SU-DHL-6 (cell line): ENCODE measurements around the gene MTA2.
"Not testable (repeated sequence)": the region's sequence is repeated elsewhere in the genome, so short reads cannot be mapped to it uniquely, and the experiment has no call there.

Experiments
- H2AFZ ChIP-seq: fragments of 200-600 bp; sonication (generic); 2 replicates; pipeline ENCODE4 v1.6.1; 2014; ENCODE audit warnings: low read depth, mild to moderate bottlenecking, moderate library complexity, mixed read lengths, antibody characterized with exemption, low read length; ENCODE audit not compliant: severe bottlenecking
- H3F3A ChIP-seq: fragments of 200-600 bp; shearing (Covaris generic); 2 replicates; pipeline ENCODE4 v1.6.0; 2016; ENCODE audit warnings: antibody characterized with exemption, mild to moderate bottlenecking; ENCODE audit not compliant: insufficient read depth
- H3K27ac ChIP-seq: fragments of 200-600 bp; sonication (generic); 2 replicates; pipeline ENCODE4 v1.5.1; 2016; ENCODE audit warnings: low read depth, mild to moderate bottlenecking, low read length, moderate library complexity, mixed read lengths
- H3K27me3 ChIP-seq: fragments of 200-600 bp; sonication (generic), shearing (Covaris generic); 2 replicates; pipeline ENCODE4 v1.6.0; 2014; ENCODE audit warnings: mild to moderate bottlenecking, low read length
- H3K36me3 ChIP-seq: fragments of 200-600 bp; sonication (generic); 2 replicates; pipeline ENCODE4 v1.6.1; 2014; ENCODE audit warnings: mild to moderate bottlenecking, low read length, mixed read lengths
- H3K4me2 ChIP-seq: fragments of 300-600, 200-600 bp; shearing (Covaris generic), sonication (generic); 2 replicates; pipeline ENCODE4 v1.6.0; 2014; ENCODE audit warnings: low read length, low read depth, mild to moderate bottlenecking; ENCODE audit not compliant: poor library complexity, severe bottlenecking
- H3K4me3 ChIP-seq: fragments of 200-600 bp; sonication (generic); 2 replicates; pipeline ENCODE4 v1.5.1; 2014; ENCODE audit warnings: antibody characterized with exemption, low read length, mild to moderate bottlenecking, mixed read lengths; ENCODE audit not compliant: insufficient read depth, poor library complexity, severe bottlenecking
- H3K79me2 ChIP-seq: fragments of 200-600 bp; sonication (generic); 2 replicates; pipeline ENCODE4 v1.6.1; 2014; ENCODE audit warnings: mild to moderate bottlenecking, low read length, moderate library complexity; ENCODE audit not compliant: insufficient read depth
- H3K9ac ChIP-seq: fragments of 200-600 bp; sonication (generic); 2 replicates; pipeline ENCODE4 v1.7.0; 2014; ENCODE audit warnings: mild to moderate bottlenecking, low read length
- H3K9me2 ChIP-seq: fragments of 200-600 bp; sonication (generic); replicated peaks from 2 replicates; pipeline ENCODE4 v1.6.1; 2014; ENCODE audit warnings: low read length; ENCODE audit not compliant: insufficient read depth
- H3K9me3 ChIP-seq: fragments of 200-600 bp; sonication (generic); 2 replicates; pipeline ENCODE4 v1.6.1; 2014; ENCODE audit warnings: low read length, mixed read lengths; ENCODE audit not compliant: insufficient read depth
- H4K20me1 ChIP-seq: fragments of 200-600 bp; sonication (generic); 2 replicates; pipeline ENCODE4 v1.6.1; 2014; ENCODE audit warnings: low read depth, mild to moderate bottlenecking, antibody characterized with exemption, low read length, moderate library complexity, mixed read lengths
- EZH2phosphoT487 ChIP-seq: fragments of 200-600 bp; sonication (generic), shearing (Covaris generic); conservative IDR thresholded peaks from 2 replicates; pipeline ENCODE4 v1.6.1; 2018; ENCODE audit warnings: mild to moderate bottlenecking, antibody characterized with exemption, low read length, moderate library complexity, mixed read lengths
- TF ChIP-seq, protein P1 (sequence below): fragments of 200-600 bp; sonication (generic); IDR thresholded peaks from one replicate; pipeline ENCODE4 v1.5.1; 2017; ENCODE audit warnings: antibody characterized with exemption, mild to moderate bottlenecking, low read length, moderate library complexity; ENCODE audit not compliant: insufficient read depth, poor library complexity, severe bottlenecking

MTA2 gene

DNA sequence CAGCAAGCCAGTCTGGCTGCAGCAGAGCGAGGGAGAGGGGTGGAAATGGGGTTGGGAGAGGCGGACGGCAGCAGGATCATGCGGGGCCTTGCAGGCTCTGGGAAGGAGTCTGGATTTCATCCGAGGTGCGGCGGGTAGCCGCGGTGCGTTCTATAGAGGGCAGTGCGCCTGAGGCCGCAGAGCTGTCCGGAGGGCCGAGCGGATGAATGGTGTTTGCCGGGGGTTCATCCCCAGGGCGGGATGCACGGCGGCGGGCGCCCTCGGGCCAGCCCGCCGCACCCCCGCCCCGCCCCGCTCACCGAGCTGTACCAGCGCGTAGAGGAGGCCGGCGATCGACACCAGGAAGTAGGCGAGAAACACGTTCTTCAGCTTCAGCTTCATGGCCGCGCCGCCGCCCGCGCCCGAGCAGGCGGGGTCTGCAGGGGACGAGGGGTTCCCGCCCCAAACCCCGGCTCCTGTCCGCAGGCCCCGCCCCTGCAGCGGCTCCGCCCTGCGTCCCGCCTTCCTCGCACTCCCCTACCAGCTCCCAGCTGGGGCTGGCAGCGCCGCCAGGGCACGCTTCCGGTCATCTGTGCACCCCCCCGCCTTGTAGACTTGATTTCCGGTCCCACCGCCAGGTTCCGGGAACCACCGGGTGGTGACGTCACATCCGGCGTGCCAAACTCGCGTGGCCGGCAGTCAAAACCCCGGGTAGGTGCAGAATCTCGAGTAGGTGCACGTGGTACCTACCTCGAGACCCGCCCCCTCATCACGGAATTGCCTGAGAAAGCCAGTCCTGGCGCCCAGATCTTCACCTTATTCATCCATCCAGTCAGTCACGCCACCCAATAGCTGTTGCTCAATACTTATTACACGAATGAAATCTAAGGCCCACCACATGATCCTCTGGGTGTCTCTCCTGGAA lies 20.2 kb upstream of the MTA2 start, which contains the start of gene B3GAT3:
B3GAT3 (minus strand) TSS at position 420 of the 904 bp plus-strand sequence; CDS start at position 381, 39 bp downstream.
- Histone ChIP-seq H3K27ac (peak within 1 kb of the TSS; percentile 89), H3K4me3 (peak within 1 kb of the TSS; percentile 97), H3K27me3 (no peaks in the 10 kb centered on the region), H4K20me1 (no peaks in the 10 kb centered on the region), H3K9ac (peak within 1 kb of the TSS; percentile 96), H2AFZ (peak within 1 kb of the TSS; percentile 62), H3K4me2 (peak within 1 kb of the TSS; percentile 97), H3F3A (peaks cover 29% of the 10 kb centered on the region), H3K79me2 (peaks cover 18% of the 10 kb centered on the region), H3K36me3 (no peaks in the 10 kb centered on the region), H3K9me2 (no peaks in the 10 kb centered on the region), H3K9me3 (no peaks in the 10 kb centered on the region)
- TF ChIP-seq, protein P1, sequence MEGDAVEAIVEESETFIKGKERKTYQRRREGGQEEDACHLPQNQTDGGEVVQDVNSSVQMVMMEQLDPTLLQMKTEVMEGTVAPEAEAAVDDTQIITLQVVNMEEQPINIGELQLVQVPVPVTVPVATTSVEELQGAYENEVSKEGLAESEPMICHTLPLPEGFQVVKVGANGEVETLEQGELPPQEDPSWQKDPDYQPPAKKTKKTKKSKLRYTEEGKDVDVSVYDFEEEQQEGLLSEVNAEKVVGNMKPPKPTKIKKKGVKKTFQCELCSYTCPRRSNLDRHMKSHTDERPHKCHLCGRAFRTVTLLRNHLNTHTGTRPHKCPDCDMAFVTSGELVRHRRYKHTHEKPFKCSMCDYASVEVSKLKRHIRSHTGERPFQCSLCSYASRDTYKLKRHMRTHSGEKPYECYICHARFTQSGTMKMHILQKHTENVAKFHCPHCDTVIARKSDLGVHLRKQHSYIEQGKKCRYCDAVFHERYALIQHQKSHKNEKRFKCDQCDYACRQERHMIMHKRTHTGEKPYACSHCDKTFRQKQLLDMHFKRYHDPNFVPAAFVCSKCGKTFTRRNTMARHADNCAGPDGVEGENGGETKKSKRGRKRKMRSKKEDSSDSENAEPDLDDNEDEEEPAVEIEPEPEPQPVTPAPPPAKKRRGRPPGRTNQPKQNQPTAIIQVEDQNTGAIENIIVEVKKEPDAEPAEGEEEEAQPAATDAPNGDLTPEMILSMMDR = no peak
- TF ChIP-seq EZH2phosphoT487 = no peak

DNA sequence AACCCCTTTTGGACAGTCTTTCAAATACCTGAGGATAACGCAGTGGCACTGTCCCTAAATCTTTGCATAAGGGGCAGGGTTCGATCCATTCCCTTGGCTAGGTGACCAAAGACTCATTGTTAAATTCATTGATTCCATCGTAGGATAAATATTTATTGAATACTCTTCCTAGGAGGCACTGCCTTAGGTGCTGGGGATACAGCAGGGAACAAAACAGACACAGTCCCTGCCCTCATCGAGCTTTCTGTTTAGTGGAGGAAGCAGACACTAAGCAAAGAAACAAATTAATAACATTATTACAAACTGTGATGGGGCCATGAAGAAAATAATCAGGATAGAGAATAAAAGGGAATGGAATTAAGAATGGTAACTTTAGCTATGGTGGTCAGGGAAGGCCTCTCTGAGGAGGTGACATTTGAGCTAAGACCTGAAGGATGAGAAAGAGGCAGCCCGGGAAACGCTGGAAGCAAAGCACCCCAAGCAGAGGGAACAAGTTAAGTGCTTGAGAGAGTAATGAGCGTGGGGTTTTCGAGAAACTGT lies 19.4 kb upstream of the MTA2 start:
- Histone ChIP-seq H3K9ac (peak overlapping the region; percentile 96), H3K4me3 (peak overlapping the region; percentile 97), H3K9me2 (no peaks in the 10 kb centered on the region), H3K79me2 (peaks cover 18% of the 10 kb centered on the region), H3K27me3 (no peaks in the 10 kb centered on the region), H3K36me3 (no peaks in the 10 kb centered on the region), H3K9me3 (no peaks in the 10 kb centered on the region), H3F3A (peaks cover 29% of the 10 kb centered on the region), H3K4me2 (peak overlapping the region; percentile 97), H3K27ac (peak overlapping the region; percentile 89), H4K20me1 (no peaks in the 10 kb centered on the region), H2AFZ (peak overlapping the region; percentile 62)
- TF ChIP-seq EZH2phosphoT487 = no peak
- TF ChIP-seq, protein P1 = no peak

DNA sequence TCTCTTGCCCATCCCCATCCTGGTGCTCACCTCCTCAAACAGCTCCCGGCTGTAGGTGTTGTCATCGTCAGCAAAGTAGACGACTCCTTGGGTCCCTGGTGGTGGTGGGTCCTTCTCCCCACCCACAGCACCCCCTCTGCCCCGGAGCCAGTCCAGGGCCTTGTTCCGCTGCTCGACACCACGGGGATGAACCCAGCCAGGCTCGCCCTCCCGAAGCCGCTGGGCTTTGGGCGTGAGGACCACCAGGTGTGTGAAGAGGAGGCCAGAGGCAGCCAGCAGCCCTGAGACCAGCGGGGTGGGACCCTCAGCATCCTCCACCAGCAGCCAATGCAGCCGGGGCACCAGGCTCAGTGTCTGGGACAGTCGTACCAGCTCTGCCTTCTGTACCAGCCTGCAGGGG lies 15.3 kb upstream of the MTA2 start:
- Histone ChIP-seq H3F3A (peaks cover 18% of the 10 kb centered on the region), H3K79me2 (peaks cover 18% of the 10 kb centered on the region)
- not testable (repeated sequence) for H3K4me3 ChIP-seq, H3K9me2 ChIP-seq, H3K36me3 ChIP-seq, H3K9me3 ChIP-seq, H4K20me1 ChIP-seq, H3K27me3 ChIP-seq, H3K27ac ChIP-seq, H3K9ac ChIP-seq, H2AFZ ChIP-seq, H3K4me2 ChIP-seq

DNA sequence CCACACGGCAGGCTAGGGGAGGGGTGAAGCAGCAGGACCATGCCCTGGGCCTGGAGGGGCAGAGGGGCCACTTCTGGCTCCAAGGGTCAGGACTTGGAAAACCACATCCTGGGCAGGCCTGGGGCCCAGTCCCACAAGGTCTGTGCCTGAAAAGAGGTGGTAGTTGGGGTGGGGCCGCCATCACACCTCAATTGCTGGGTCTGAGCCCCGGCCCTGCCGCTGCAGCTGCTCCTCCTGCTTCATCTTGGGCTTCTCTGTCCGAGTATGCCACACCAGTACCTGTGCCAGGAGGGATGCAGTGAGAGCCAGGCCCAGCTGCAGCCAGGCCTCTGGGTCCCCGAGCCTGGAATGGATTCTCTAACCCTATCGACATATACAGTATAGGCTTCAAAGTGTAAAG lies 13.9 kb upstream of the MTA2 start:
- Histone ChIP-seq H2AFZ (no peak overlapping the region), H4K20me1 (no peaks in the 10 kb centered on the region), H3K4me2 (no peak overlapping the region), H3F3A (peaks cover 14% of the 10 kb centered on the region), H3K4me3 (no peak overlapping the region), H3K36me3 (no peaks in the 10 kb centered on the region), H3K9me2 (no peaks in the 10 kb centered on the region), H3K27me3 (no peaks in the 10 kb centered on the region), H3K27ac (no peak overlapping the region), H3K79me2 (peaks cover 21% of the 10 kb centered on the region), H3K9ac (no peak overlapping the region), H3K9me3 (no peaks in the 10 kb centered on the region)
- TF ChIP-seq, protein P1 = no peak
- no peak for TF ChIP-seq EZH2phosphoT487
